ENCODE measurements around the gene PKD2.

DNA sequence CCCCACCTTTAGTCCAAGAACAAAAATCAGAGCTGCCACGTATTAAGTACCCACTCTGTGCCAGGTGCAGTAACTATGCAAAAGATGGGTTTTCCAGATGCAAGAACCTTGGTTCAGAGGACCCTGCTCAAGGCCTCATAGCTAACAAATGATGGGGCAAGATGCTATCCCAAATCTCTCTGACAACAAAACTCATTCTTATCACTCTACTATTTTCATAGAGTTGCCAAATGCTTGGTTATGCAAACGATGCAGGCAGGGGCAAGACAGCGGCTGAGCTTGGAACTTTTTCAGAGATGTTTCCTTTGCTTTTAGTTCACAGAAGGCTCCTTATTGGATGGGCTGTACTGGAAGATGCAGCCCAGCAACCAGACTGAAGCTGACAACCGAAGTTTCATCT lies 30.5 kb downstream of the PKD2 start:
- TF ChIP-seq, protein P1, sequence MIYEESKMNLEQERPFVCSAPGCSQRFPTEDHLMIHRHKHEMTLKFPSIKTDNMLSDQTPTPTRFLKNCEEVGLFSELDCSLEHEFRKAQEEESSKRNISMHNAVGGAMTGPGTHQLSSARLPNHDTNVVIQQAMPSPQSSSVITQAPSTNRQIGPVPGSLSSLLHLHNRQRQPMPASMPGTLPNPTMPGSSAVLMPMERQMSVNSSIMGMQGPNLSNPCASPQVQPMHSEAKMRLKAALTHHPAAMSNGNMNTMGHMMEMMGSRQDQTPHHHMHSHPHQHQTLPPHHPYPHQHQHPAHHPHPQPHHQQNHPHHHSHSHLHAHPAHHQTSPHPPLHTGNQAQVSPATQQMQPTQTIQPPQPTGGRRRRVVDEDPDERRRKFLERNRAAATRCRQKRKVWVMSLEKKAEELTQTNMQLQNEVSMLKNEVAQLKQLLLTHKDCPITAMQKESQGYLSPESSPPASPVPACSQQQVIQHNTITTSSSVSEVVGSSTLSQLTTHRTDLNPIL (CRISPR knock-in tag; IDR thresholded peaks at IDR 0.05; ENCODE audit: low read depth) = no peak
- TF ChIP-seq, protein P2, sequence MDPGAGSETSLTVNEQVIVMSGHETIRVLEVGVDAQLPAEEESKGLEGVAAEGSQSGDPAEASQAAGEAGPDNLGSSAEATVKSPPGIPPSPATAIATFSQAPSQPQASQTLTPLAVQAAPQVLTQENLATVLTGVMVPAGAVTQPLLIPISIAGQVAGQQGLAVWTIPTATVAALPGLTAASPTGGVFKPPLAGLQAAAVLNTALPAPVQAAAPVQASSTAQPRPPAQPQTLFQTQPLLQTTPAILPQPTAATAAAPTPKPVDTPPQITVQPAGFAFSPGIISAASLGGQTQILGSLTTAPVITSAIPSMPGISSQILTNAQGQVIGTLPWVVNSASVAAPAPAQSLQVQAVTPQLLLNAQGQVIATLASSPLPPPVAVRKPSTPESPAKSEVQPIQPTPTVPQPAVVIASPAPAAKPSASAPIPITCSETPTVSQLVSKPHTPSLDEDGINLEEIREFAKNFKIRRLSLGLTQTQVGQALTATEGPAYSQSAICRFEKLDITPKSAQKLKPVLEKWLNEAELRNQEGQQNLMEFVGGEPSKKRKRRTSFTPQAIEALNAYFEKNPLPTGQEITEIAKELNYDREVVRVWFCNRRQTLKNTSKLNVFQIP (CRISPR knock-in tag; IDR thresholded peaks at IDR 0.05; ENCODE audit: borderline replicate concordance, low read depth) = no peak
- no peak for TF ChIP-seq ZFP3 (CRISPR knock-in tag; IDR thresholded peaks at IDR 0.05)
- no peak for TF ChIP-seq TOX (CRISPR knock-in tag; IDR thresholded peaks at IDR 0.05; ENCODE audit: borderline replicate concordance)
- TF ChIP-seq ARNTL (CRISPR knock-in tag; IDR thresholded peaks at IDR 0.05; ENCODE audit: borderline replicate concordance, low read depth) = no peak
- TF ChIP-seq ZNF565 (CRISPR knock-in tag; conservative IDR thresholded peaks at IDR 0.05; ENCODE audit: low read depth) = no peak
